Measurements from ENCODE around the gene RIMS4.

The RIMS4 gene

GRCh38 chr20:44722990-44723389 is 87.4 kb downstream of the RIMS4 start:
- TF ChIP-seq ARNT (IDR thresholded peaks at IDR 0.05): no peak
- TF ChIP-seq NFRKB (IDR thresholded peaks at IDR 0.05): no peak
- no peak for TF ChIP-seq BHLHE40 (IDR thresholded peaks at IDR 0.05; ENCODE audit: borderline replicate concordance)
- TF ChIP-seq PKNOX1 (IDR thresholded peaks at IDR 0.05): no peak
- no peak for TF ChIP-seq ZNF384 (IDR thresholded peaks at IDR 0.05)
- no peak for TF ChIP-seq HDGF (IDR thresholded peaks at IDR 0.05; ENCODE audit: borderline replicate concordance)
- no peak for TF ChIP-seq FOXM1 (IDR thresholded peaks at IDR 0.05; ENCODE audit: borderline replicate concordance)
- POLR2A ChIA-PET: no interaction called here
- no peak for DNase-seq (ENCODE audit: extremely low spot score)
- CTCF ChIA-PET: interaction anchor here (0.6 to 1.2 kb wide), 2 partner anchors 9 to 26 kb away, joined by 3 read pairs; no protein-coding TSS in a partner anchor

GRCh38 chr20:44721785-44722054 is 88.6 kb downstream of the RIMS4 start:
- ChIA-PET CTCF (no interaction called here), POLR2A (no interaction called here)
- no peak for DNase-seq (ENCODE audit: extremely low spot score)
- TF ChIP-seq LEF1 (IDR thresholded peaks at IDR 0.05; ENCODE audit: borderline replicate concordance): no peak
- no peak for TF ChIP-seq CTBP1 (IDR thresholded peaks at IDR 0.05; ENCODE audit: borderline replicate concordance)
- TF ChIP-seq HDGF (IDR thresholded peaks at IDR 0.05; ENCODE audit: borderline replicate concordance): no peak
- TF ChIP-seq L3MBTL2 (conservative IDR thresholded peaks at IDR 0.05): no peak
- no peak for TF ChIP-seq TARDBP (IDR thresholded peaks at IDR 0.05)
- no peak for TF ChIP-seq FOXA1 (IDR thresholded peaks at IDR 0.05)
- TF ChIP-seq NFRKB (IDR thresholded peaks at IDR 0.05): no peak

GRCh38 chr20:44720997-44721784 is 89.2 kb downstream of the RIMS4 start:
- no peak for DNase-seq (ENCODE audit: extremely low spot score)

GRCh38 chr20:44720621-44720996 is 89.7 kb downstream of the RIMS4 start:
- ChIA-PET POLR2A (no interaction called here), CTCF (no interaction called here)
- no peak for DNase-seq (ENCODE audit: extremely low spot score)
- TF ChIP-seq LEF1 (IDR thresholded peaks at IDR 0.05; ENCODE audit: borderline replicate concordance) (no peak), HDGF (IDR thresholded peaks at IDR 0.05; ENCODE audit: borderline replicate concordance) (no peak), SUZ12 (IDR thresholded peaks at IDR 0.05) (no peak), ARNT (IDR thresholded peaks at IDR 0.05) (no peak), FOXA1 (IDR thresholded peaks at IDR 0.05) (no peak), FOXM1 (IDR thresholded peaks at IDR 0.05; ENCODE audit: borderline replicate concordance) (no peak), FOXK2 (IDR thresholded peaks at IDR 0.05) (no peak), CTBP1 (IDR thresholded peaks at IDR 0.05; ENCODE audit: borderline replicate concordance) (no peak), ELF4 (IDR thresholded peaks at IDR 0.05) (no peak), BHLHE40 (IDR thresholded peaks at IDR 0.05; ENCODE audit: borderline replicate concordance) (no peak), PKNOX1 (IDR thresholded peaks at IDR 0.05) (no peak), SP1 (IDR thresholded peaks at IDR 0.05) (no peak), TARDBP (IDR thresholded peaks at IDR 0.05) (no peak), NFRKB (IDR thresholded peaks at IDR 0.05) (no peak), ZNF384 (IDR thresholded peaks at IDR 0.05) (no peak)

More at GRCh38 chr20:44720997-44721784, 89.2 kb downstream of the RIMS4 start:
- CTCF ChIA-PET: no interaction called here
- TF ChIP-seq L3MBTL2 (conservative IDR thresholded peaks at IDR 0.05) (no peak), SP1 (IDR thresholded peaks at IDR 0.05) (no peak), PKNOX1 (IDR thresholded peaks at IDR 0.05) (no peak), ELF4 (IDR thresholded peaks at IDR 0.05) (no peak), NFRKB (IDR thresholded peaks at IDR 0.05) (no peak), BHLHE40 (IDR thresholded peaks at IDR 0.05; ENCODE audit: borderline replicate concordance) (no peak), HDGF (IDR thresholded peaks at IDR 0.05; ENCODE audit: borderline replicate concordance) (no peak), FOXK2 (IDR thresholded peaks at IDR 0.05) (no peak), CTBP1 (IDR thresholded peaks at IDR 0.05; ENCODE audit: borderline replicate concordance) (no peak), SUZ12 (IDR thresholded peaks at IDR 0.05) (no peak), FOXA1 (IDR thresholded peaks at IDR 0.05) (no peak), ZNF384 (IDR thresholded peaks at IDR 0.05) (no peak), LEF1 (IDR thresholded peaks at IDR 0.05; ENCODE audit: borderline replicate concordance) (no peak), TARDBP (IDR thresholded peaks at IDR 0.05) (no peak), FOXM1 (IDR thresholded peaks at IDR 0.05; ENCODE audit: borderline replicate concordance) (no peak), ARNT (IDR thresholded peaks at IDR 0.05) (no peak)
- POLR2A ChIA-PET: no interaction called here

GRCh38 chr20:44719841-44720240 is 90.5 kb downstream of the RIMS4 start:
- no peak for DNase-seq (ENCODE audit: extremely low spot score)
- ChIA-PET CTCF (no interaction called here), POLR2A (no interaction called here)
- TF ChIP-seq L3MBTL2 (conservative IDR thresholded peaks at IDR 0.05) (no peak), ELF4 (IDR thresholded peaks at IDR 0.05) (no peak), FOXK2 (IDR thresholded peaks at IDR 0.05) (no peak), SP1 (IDR thresholded peaks at IDR 0.05) (no peak), NFRKB (IDR thresholded peaks at IDR 0.05) (no peak), FOXM1 (IDR thresholded peaks at IDR 0.05; ENCODE audit: borderline replicate concordance) (no peak), TARDBP (IDR thresholded peaks at IDR 0.05) (no peak), CTBP1 (IDR thresholded peaks at IDR 0.05; ENCODE audit: borderline replicate concordance) (no peak), FOXA1 (IDR thresholded peaks at IDR 0.05) (no peak)

- peak; percentile 55 for DNase-seq (ENCODE audit: extremely low spot score)
- CTCF ChIA-PET: interaction anchor here (1.0 to 1.9 kb wide), 4 partner anchors 11 to 35 kb away, joined by 4 to 7 read pairs (median 4); no protein-coding TSS in a partner anchor
- POLR2A ChIA-PET: no interaction called here
These were observed 92.4 kb downstream of the RIMS4 start for GRCh38 chr20:44717986-44718385.

More at GRCh38 chr20:44717986-44718385, 92.4 kb downstream of the RIMS4 start:
- TF ChIP-seq FOXM1 (IDR thresholded peaks at IDR 0.05; ENCODE audit: borderline replicate concordance) (peak; percentile 49; the same call in 1 of the 2 replicates), ZNF384 (IDR thresholded peaks at IDR 0.05) (no peak)
